NCI-H1092 (cell line): ENCODE measurements around the gene ZNF346.
"Not testable (repeated sequence)": the region's sequence is repeated elsewhere in the genome, so short reads cannot be mapped to it uniquely, and the experiment has no call there.

Experiments
- DNase-seq: peaks from one replicate; lab custom pipeline; 2025; lab: John Stamatoyannopoulos, UW

Gene ZNF346

GRCh38 chr5:177010153-177010552, 12.3 kb upstream of the ZNF346 start:
- no peak for DNase-seq

GRCh38 chr5:177015156-177015555, 7.3 kb upstream of the ZNF346 start:
- no peak for DNase-seq

GRCh38 chr5:177018341-177018740, 4.2 kb upstream of the ZNF346 start:
- no peak for DNase-seq

- no peak for DNase-seq
Measured at GRCh38 chr5:177020033-177020432, 2.5 kb upstream of the ZNF346 start.

- DNase-seq, result no peak
Measured at GRCh38 chr5:177023303-177023664, 788 bp downstream of the ZNF346 start.

GRCh38 chr5:177024559-177024958, 2.1 kb downstream of the ZNF346 start:
- no peak for DNase-seq

- no peak for DNase-seq
Measured at GRCh38 chr5:177025101-177025601, 2.7 kb downstream of the ZNF346 start.

GRCh38 chr5:177027665-177028064, 5.2 kb downstream of the ZNF346 start:
- no peak for DNase-seq

GRCh38 chr5:177029498-177029897, 7.0 kb downstream of the ZNF346 start:
- DNase-seq, result no peak

- DNase-seq, result no peak
Measured at GRCh38 chr5:177035976-177036375, 13.5 kb downstream of the ZNF346 start.

GRCh38 chr5:177036443-177036842, 13.9 kb downstream of the ZNF346 start:
- no peak for DNase-seq

GRCh38 chr5:177036921-177037320, 14.4 kb downstream of the ZNF346 start:
- DNase-seq, result no peak

- DNase-seq, result no peak
Measured at GRCh38 chr5:177040814-177041420, 18.4 kb downstream of the ZNF346 start.

- DNase-seq, result no peak
Measured at GRCh38 chr5:177041936-177042335, 19.4 kb downstream of the ZNF346 start.

GRCh38 chr5:177043114-177043513, 20.6 kb downstream of the ZNF346 start:
- no peak for DNase-seq

GRCh38 chr5:177043958-177044357, 21.5 kb downstream of the ZNF346 start:
- DNase-seq, result no peak

- DNase-seq, result no peak
Measured at GRCh38 chr5:177044641-177045040, 22.1 kb downstream of the ZNF346 start.

GRCh38 chr5:177045631-177046030, 23.1 kb downstream of the ZNF346 start:
- no peak for DNase-seq

- DNase-seq, result not testable (repeated sequence)
Measured at GRCh38 chr5:177048531-177048930, 26.0 kb downstream of the ZNF346 start.

GRCh38 chr5:177049285-177049684, 26.8 kb downstream of the ZNF346 start:
- no peak for DNase-seq

- no peak for DNase-seq
Measured at GRCh38 chr5:177064500-177065277, 42.2 kb downstream of the ZNF346 start.

- no peak for DNase-seq
Measured at GRCh38 chr5:177065491-177065890, 43.0 kb downstream of the ZNF346 start.

- no peak for DNase-seq
Measured at GRCh38 chr5:177066224-177066623, 43.7 kb downstream of the ZNF346 start.

GRCh38 chr5:177067503-177067902, 45.0 kb downstream of the ZNF346 start:
- no peak for DNase-seq
